Measurements from ENCODE around the gene NCR3LG1.

NCR3LG1 gene

DNA sequence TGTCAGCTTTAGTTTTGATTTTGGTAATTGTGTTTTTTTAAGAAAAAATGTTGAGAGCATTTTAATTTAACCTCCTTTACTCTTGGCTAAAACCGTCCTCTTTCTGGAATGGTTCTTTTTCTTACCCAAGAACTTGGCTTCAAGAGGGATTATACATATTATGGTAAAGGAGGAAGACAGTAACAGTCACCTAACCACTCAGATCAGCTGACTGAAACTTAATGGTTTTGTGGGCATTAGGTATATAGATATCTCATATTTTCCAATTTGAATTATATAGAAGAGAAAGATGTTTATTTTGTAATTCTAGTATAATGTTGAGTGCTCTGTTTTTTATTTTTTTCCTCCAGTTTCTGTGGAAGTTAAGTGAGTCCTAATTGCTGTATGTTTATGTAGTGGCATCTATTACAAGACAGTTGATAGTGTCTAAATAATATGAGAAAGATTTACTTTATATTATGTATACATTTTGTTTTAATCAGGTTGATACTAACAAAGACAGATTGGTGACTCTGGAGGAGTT, 36.6 kb upstream of the NCR3LG1 start:
- H4K20me1 ChIP-seq (ENCODE audit: control insufficient read depth, insufficient read depth, low read depth, low read length), result no peaks in the 10 kb centered on the region
- no peaks in the 10 kb centered on the region for H3K27me3 ChIP-seq (ENCODE audit: control insufficient read depth, low read length)
- H3F3A ChIP-seq (ENCODE audit: control insufficient read depth, insufficient read depth), result no peaks in the 10 kb centered on the region
- no peaks in the 10 kb centered on the region for H3K9me2 ChIP-seq (replicated peaks; ENCODE audit: control insufficient read depth, low read length)
- no peak overlapping the region for H3K4me3 ChIP-seq (ENCODE audit: low read length)
- no peak for TF ChIP-seq EZH2phosphoT487 (IDR thresholded peaks at IDR 0.05; ENCODE audit: borderline replicate concordance, low read length)
- TF ChIP-seq, protein P1, sequence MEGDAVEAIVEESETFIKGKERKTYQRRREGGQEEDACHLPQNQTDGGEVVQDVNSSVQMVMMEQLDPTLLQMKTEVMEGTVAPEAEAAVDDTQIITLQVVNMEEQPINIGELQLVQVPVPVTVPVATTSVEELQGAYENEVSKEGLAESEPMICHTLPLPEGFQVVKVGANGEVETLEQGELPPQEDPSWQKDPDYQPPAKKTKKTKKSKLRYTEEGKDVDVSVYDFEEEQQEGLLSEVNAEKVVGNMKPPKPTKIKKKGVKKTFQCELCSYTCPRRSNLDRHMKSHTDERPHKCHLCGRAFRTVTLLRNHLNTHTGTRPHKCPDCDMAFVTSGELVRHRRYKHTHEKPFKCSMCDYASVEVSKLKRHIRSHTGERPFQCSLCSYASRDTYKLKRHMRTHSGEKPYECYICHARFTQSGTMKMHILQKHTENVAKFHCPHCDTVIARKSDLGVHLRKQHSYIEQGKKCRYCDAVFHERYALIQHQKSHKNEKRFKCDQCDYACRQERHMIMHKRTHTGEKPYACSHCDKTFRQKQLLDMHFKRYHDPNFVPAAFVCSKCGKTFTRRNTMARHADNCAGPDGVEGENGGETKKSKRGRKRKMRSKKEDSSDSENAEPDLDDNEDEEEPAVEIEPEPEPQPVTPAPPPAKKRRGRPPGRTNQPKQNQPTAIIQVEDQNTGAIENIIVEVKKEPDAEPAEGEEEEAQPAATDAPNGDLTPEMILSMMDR (IDR thresholded peaks at IDR 0.05; ENCODE audit: low read depth, low read length, poor library complexity, severe bottlenecking), result no peak
- no peaks in the 10 kb centered on the region for H3K4me1 ChIP-seq (ENCODE audit: control insufficient read depth, low read length)
- no peaks in the 10 kb centered on the region for H3K79me2 ChIP-seq (ENCODE audit: control insufficient read depth, low read length)
- no peak overlapping the region for H3K4me2 ChIP-seq (ENCODE audit: low read length)
- no peaks in the 10 kb centered on the region for H3K9me3 ChIP-seq (ENCODE audit: control insufficient read depth, insufficient read depth, low read length)
- no peaks in the 10 kb centered on the region for H3K36me3 ChIP-seq (ENCODE audit: control insufficient read depth, low read length)
- H3K27ac ChIP-seq (ENCODE audit: low read depth, low read length), result no peak overlapping the region

DNA sequence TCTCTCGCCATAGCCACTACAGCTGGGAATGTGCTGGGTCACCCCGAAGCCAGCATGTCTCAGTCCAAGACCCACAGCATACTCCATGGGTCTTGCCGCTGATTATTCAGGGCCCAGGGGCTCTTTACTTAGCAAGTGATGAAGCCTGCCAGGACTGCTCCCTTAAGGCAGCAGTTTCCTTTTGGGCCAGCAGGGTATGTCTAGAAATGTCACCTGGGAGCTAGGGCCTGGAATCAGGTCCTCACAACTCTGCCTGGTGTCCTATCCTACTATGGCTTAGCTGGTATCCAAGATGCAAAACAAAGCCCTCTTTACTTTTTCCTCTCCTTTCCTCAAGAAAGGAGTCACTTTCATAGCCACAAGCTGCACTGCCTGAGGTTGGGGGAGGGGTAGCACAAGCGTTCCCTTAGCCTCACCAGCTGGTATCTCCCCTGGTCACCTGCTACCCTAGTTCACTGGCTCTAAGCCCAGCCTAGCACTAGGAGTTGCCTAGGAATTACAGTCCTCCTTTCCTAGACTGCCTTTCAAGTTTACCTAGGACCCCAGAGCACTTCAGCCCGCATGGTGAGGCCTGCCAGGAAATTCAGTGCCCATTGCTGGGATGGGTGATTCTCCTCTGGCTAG, 22.6 kb upstream of the NCR3LG1 start:
- Histone ChIP-seq H3K4me1 (ENCODE audit: control insufficient read depth, low read length) (peaks cover 5% of the 10 kb centered on the region; the same call in 1 of the 2 replicates), H3F3A (ENCODE audit: control insufficient read depth, insufficient read depth) (no peaks in the 10 kb centered on the region), H3K4me2 (ENCODE audit: low read length) (no peak overlapping the region), H3K36me3 (ENCODE audit: control insufficient read depth, low read length) (no peaks in the 10 kb centered on the region), H3K9me2 (replicated peaks; ENCODE audit: control insufficient read depth, low read length) (no peaks in the 10 kb centered on the region), H3K9me3 (ENCODE audit: control insufficient read depth, insufficient read depth, low read length) (no peaks in the 10 kb centered on the region), H3K4me3 (ENCODE audit: low read length) (no peak overlapping the region), H3K27me3 (ENCODE audit: control insufficient read depth, low read length) (no peaks in the 10 kb centered on the region), H4K20me1 (ENCODE audit: control insufficient read depth, insufficient read depth, low read depth, low read length) (no peaks in the 10 kb centered on the region), H3K27ac (ENCODE audit: low read depth, low read length) (no peak overlapping the region), H3K79me2 (ENCODE audit: control insufficient read depth, low read length) (no peaks in the 10 kb centered on the region)
- no peak for TF ChIP-seq EZH2phosphoT487 (IDR thresholded peaks at IDR 0.05; ENCODE audit: borderline replicate concordance, low read length)
- TF ChIP-seq, protein P1 (IDR thresholded peaks at IDR 0.05; ENCODE audit: low read depth, low read length, poor library complexity, severe bottlenecking), result no peak

DNA sequence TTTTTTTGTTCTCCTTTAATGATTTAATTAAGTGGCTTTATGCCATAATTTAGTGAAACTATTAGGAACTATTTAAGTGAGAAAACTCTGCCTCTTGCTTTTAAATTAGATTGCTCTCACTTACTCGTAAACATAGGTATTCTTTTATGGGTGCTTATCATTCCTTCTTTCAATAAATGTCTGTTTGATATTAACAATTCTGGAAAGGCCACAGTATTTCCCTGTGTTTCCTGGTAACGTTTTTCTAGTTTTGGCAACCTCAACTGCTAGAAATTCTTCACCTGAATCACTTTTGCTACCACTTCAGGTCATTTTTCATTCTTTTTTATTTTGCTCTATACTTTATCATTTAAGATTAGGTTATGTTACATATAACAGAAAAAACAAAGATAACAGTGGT, 19.9 kb upstream of the NCR3LG1 start:
- H3K27me3 ChIP-seq (ENCODE audit: control insufficient read depth, low read length), result no peaks in the 10 kb centered on the region
- H3K9me2 ChIP-seq (replicated peaks; ENCODE audit: control insufficient read depth, low read length), result no peaks in the 10 kb centered on the region
- no peak overlapping the region for H3K27ac ChIP-seq (ENCODE audit: low read depth, low read length)
- no peak for TF ChIP-seq EZH2phosphoT487 (IDR thresholded peaks at IDR 0.05; ENCODE audit: borderline replicate concordance, low read length)
- TF ChIP-seq, protein P1 (IDR thresholded peaks at IDR 0.05; ENCODE audit: low read depth, low read length, poor library complexity, severe bottlenecking), result no peak
- no peak overlapping the region for H3K4me3 ChIP-seq (ENCODE audit: low read length)
- H3K4me2 ChIP-seq (ENCODE audit: low read length), result no peak overlapping the region
- H3K9me3 ChIP-seq (ENCODE audit: control insufficient read depth, insufficient read depth, low read length), result no peaks in the 10 kb centered on the region
- H3F3A ChIP-seq (ENCODE audit: control insufficient read depth, insufficient read depth), result no peaks in the 10 kb centered on the region
- H3K4me1 ChIP-seq (ENCODE audit: control insufficient read depth, low read length), result peaks cover 5% of the 10 kb centered on the region; the same call in 1 of the 2 replicates
- H3K79me2 ChIP-seq (ENCODE audit: control insufficient read depth, low read length), result no peaks in the 10 kb centered on the region
- H3K36me3 ChIP-seq (ENCODE audit: control insufficient read depth, low read length), result no peaks in the 10 kb centered on the region
- no peaks in the 10 kb centered on the region for H4K20me1 ChIP-seq (ENCODE audit: control insufficient read depth, insufficient read depth, low read depth, low read length)
